Central memory CD4-positive, alpha-beta T cell (primary cell): ENCODE measurements around the gene MGAT4C.
"Not testable (repeated sequence)": the region's sequence is repeated elsewhere in the genome, so short reads cannot be mapped to it uniquely, and the experiment has no call there.

Experiments used
- DNase-seq: peaks from one replicate; pipeline ENCODE4 v3.0.0; 2022

MGAT4C gene

GRCh38 chr12:86228656-86229055 is 27.5 kb downstream of the MGAT4C start:
- DNase-seq = no peak

- no peak for DNase-seq
These were observed 29.7 kb downstream of the MGAT4C start for GRCh38 chr12:86226481-86226880.

GRCh38 chr12:86216591-86216990 is 39.6 kb downstream of the MGAT4C start:
- no peak for DNase-seq

- no peak for DNase-seq
These were observed 43.2 kb downstream of the MGAT4C start for GRCh38 chr12:86213012-86213411.

GRCh38 chr12:86198696-86199444 is 57.3 kb downstream of the MGAT4C start:
- no peak for DNase-seq

GRCh38 chr12:86196465-86196864 is 59.7 kb downstream of the MGAT4C start:
- no peak for DNase-seq

GRCh38 chr12:86194721-86195120 is 61.5 kb downstream of the MGAT4C start:
- DNase-seq = no peak

GRCh38 chr12:86193931-86194330 is 62.3 kb downstream of the MGAT4C start:
- no peak for DNase-seq

- no peak for DNase-seq
These were observed 68.0 kb downstream of the MGAT4C start for GRCh38 chr12:86188226-86188625.

GRCh38 chr12:86186449-86186848 is 69.7 kb downstream of the MGAT4C start:
- no peak for DNase-seq

- DNase-seq = no peak
These were observed 76.3 kb downstream of the MGAT4C start for GRCh38 chr12:86179855-86180254.

GRCh38 chr12:86174188-86174587 is 82.0 kb downstream of the MGAT4C start:
- DNase-seq = no peak

- no peak for DNase-seq
These were observed 83.2 kb downstream of the MGAT4C start for GRCh38 chr12:86172913-86173443.

- no peak for DNase-seq
These were observed 86.1 kb downstream of the MGAT4C start for GRCh38 chr12:86170051-86170450.

- DNase-seq = no peak
These were observed 97.2 kb downstream of the MGAT4C start for GRCh38 chr12:86158956-86159355.

GRCh38 chr12:86154620-86155019 is 101.6 kb downstream of the MGAT4C start:
- DNase-seq = no peak

- DNase-seq = no peak
These were observed 107.6 kb downstream of the MGAT4C start for GRCh38 chr12:86148612-86149011.

- no peak for DNase-seq
These were observed 108.1 kb downstream of the MGAT4C start for GRCh38 chr12:86148071-86148470.

- DNase-seq = no peak
These were observed 111.0 kb downstream of the MGAT4C start for GRCh38 chr12:86145156-86145555.

- no peak for DNase-seq
These were observed 113.0 kb downstream of the MGAT4C start for GRCh38 chr12:86143162-86143561.

- no peak for DNase-seq
These were observed 116.5 kb downstream of the MGAT4C start for GRCh38 chr12:86139671-86140070.

- DNase-seq = no peak
These were observed 117.4 kb downstream of the MGAT4C start for GRCh38 chr12:86138770-86139169.

- DNase-seq = no peak
These were observed 118.3 kb downstream of the MGAT4C start for GRCh38 chr12:86137936-86138335.

- no peak for DNase-seq
These were observed 121.6 kb downstream of the MGAT4C start for GRCh38 chr12:86134561-86134960.

GRCh38 chr12:86126900-86127299 is 129.3 kb downstream of the MGAT4C start:
- DNase-seq = not testable (repeated sequence)
